Measurements from ENCODE around the gene PLEKHN1. TPM values are rescaled to one million over a fixed set of nuclear protein-coding genes. Genes with fewer than 3 reads are reported as not detected.

Gene PLEKHN1
- polyA plus RNA-seq, 1 of the 3 experiments (the other 2 are of a cell fraction): not detected

- no peak for TF ChIP-seq TAF1 (IDR thresholded peaks at IDR 0.05; ENCODE audit: borderline replicate concordance, low read depth, low read length)
Measured at GRCh38 chr1:941015-941587, 25.2 kb upstream of the PLEKHN1 start (continued).

- Histone ChIP-seq H3K4me1 (ENCODE audit: control insufficient read depth in 1 of 2, insufficient read depth in 2 of 2, low read depth in 1 of 2, low read length in 1 of 2) (peaks cover 0 to 61% of the 10 kb centered on the region in 2 experiments; a peak in 1 of 4 replicates), H4K20me1 (ENCODE audit: insufficient read depth) (no peaks in the 10 kb centered on the region), H3K9ac (no peak overlapping the region), H3K4me2 (peak overlapping the region; percentile 47; the same call in 1 of the 2 replicates), H3K27me3 (ENCODE audit: insufficient read depth) (no peaks in the 10 kb centered on the region), H3K9me3 (no peaks in the 10 kb centered on the region), H3K4me3 (ENCODE audit: low read depth in 2 of 2, low read length in 1 of 2) (peak overlapping the region in 1 of 2 experiments; percentile 38; a peak in 2 of 4 replicates), H3K27ac (ENCODE audit: low read depth in 2 of 2, low read length in 1 of 2) (peak overlapping the region in 1 of 2 experiments; percentile 75; a peak in 2 of 4 replicates), H3K79me2 (ENCODE audit: insufficient read depth) (no peaks in the 10 kb centered on the region), H3K36me3 (replicated peaks in 1 of 2; ENCODE audit: control insufficient read depth in 1 of 2, insufficient read depth in 2 of 2, low read length in 1 of 2) (peaks cover 0 to 20% of the 10 kb centered on the region in 2 experiments), H3F3A (replicated peaks; ENCODE audit: insufficient read depth) (peaks cover 20% of the 10 kb centered on the region), H2AFZ (ENCODE audit: low read depth) (no peak overlapping the region), H3K9me2 (no peaks in the 10 kb centered on the region)
- 1% methylated on average over 16 of the region's 98 CpGs for WGBS (ENCODE audit: low lambda C conversion rate)
- peak; percentile 90 for DNase-seq
- TF ChIP-seq RCOR1 (IDR thresholded peaks at IDR 0.05; ENCODE audit: low read length) (no peak), MAX (IDR thresholded peaks at IDR 0.05; ENCODE audit: low read depth) (0 out of 2 replicates have a peak, but pooled peaks have one; percentile 26), SMC3 (IDR thresholded peaks at IDR 0.05; ENCODE audit: low read depth, low read length) (no peak)
- ChIA-PET CTCF (interaction anchor here (0.6 to 8.9 kb wide), 10 partner anchors 12 to 350 kb away, joined by 3 to 125 read pairs (median 9); partner anchors contain the start of gene NOC2L), POLR2A (interaction anchor here (1.1 to 3.2 kb wide), 5 partner anchors 15 to 37 kb away, joined by 3 to 13 read pairs (median 5); no protein-coding TSS in a partner anchor)
Measured at GRCh38 chr1:941588-942383, 24.5 kb upstream of the PLEKHN1 start.

- H3F3A ChIP-seq (replicated peaks; ENCODE audit: insufficient read depth): peaks cover 20% of the 10 kb centered on the region
- H3K9me2 ChIP-seq: no peaks in the 10 kb centered on the region
- H3K4me1 ChIP-seq (ENCODE audit: control insufficient read depth in 1 of 2, insufficient read depth in 2 of 2, low read depth in 1 of 2, low read length in 1 of 2): peaks cover 0 to 61% of the 10 kb centered on the region in 2 experiments; a peak in 1 of 4 replicates
- peak; percentile 74 for DNase-seq
- no peaks in the 10 kb centered on the region for H4K20me1 ChIP-seq (ENCODE audit: insufficient read depth)
- H3K9ac ChIP-seq: no peak overlapping the region
- peaks cover 0 to 25% of the 10 kb centered on the region in 2 experiments for H3K36me3 ChIP-seq (replicated peaks in 1 of 2; ENCODE audit: control insufficient read depth in 1 of 2, insufficient read depth in 2 of 2, low read length in 1 of 2)
- H2AFZ ChIP-seq (ENCODE audit: low read depth): no peak overlapping the region
- no peaks in the 10 kb centered on the region for H3K9me3 ChIP-seq
- peak overlapping the region in 1 of 2 experiments; percentile 38; a peak in 1 of 4 replicates for H3K4me3 ChIP-seq (ENCODE audit: low read depth in 2 of 2, low read length in 1 of 2)
- H3K79me2 ChIP-seq (ENCODE audit: insufficient read depth): no peaks in the 10 kb centered on the region
- CTCF ChIA-PET: interaction anchor here (0.6 to 8.9 kb wide), 9 partner anchors 13 to 350 kb away, joined by 3 to 125 read pairs (median 4); partner anchors contain the start of gene NOC2L
- H3K27ac ChIP-seq (ENCODE audit: low read depth in 2 of 2, low read length in 1 of 2): peak overlapping the region in 1 of 2 experiments; percentile 28; a peak in 1 of 4 replicates
- POLR2A ChIA-PET: interaction anchor here (1.5 to 3.2 kb wide), 3 partner anchors 16 to 37 kb away, joined by 4 to 13 read pairs (median 9); no protein-coding TSS in a partner anchor
- no peak overlapping the region for H3K4me2 ChIP-seq
- WGBS (ENCODE audit: low lambda C conversion rate): 0% methylated on average over 1 of the region's 48 CpGs
- no peaks in the 10 kb centered on the region for H3K27me3 ChIP-seq (ENCODE audit: insufficient read depth)
- TF ChIP-seq FOSL2 (IDR thresholded peaks at IDR 0.05; ENCODE audit: borderline replicate concordance, low read depth): no peak
- TF ChIP-seq REST (IDR thresholded peaks at IDR 0.05; ENCODE audit: low read depth, low read length): no peak
- TF ChIP-seq YY1 (IDR thresholded peaks at IDR 0.05; ENCODE audit: low read depth): no peak
- no peak for TF ChIP-seq RFX5 (IDR thresholded peaks at IDR 0.05; ENCODE audit: low read length)
- TF ChIP-seq ZBTB33 (IDR thresholded peaks at IDR 0.05; ENCODE audit: borderline replicate concordance, low read depth): no peak
- TF ChIP-seq USF2 (IDR thresholded peaks at IDR 0.05; ENCODE audit: borderline replicate concordance, low read depth, low read length): no peak
- no peak for TF ChIP-seq GABPA (IDR thresholded peaks at IDR 0.05; ENCODE audit: low read depth)
- no peak for TF ChIP-seq FOXJ3 (CRISPR knock-in tag; IDR thresholded peaks at IDR 0.05)
- TF ChIP-seq RAD21 (IDR thresholded peaks at IDR 0.05; ENCODE audit: low read length): no peak
- no peak for TF ChIP-seq MEF2A (IDR thresholded peaks at IDR 0.05; ENCODE audit: borderline replicate concordance, low read depth)
- TF ChIP-seq EZH2phosphoT487 (IDR thresholded peaks at IDR 0.05; ENCODE audit: borderline replicate concordance, low read depth): no peak
Measured at GRCh38 chr1:942411-942821, 23.9 kb upstream of the PLEKHN1 start.

Measured in SK-N-SH (cell line).